K562 (cell line): Measurements from ENCODE around the gene ERMP1.

Experiments used
- ARID2 ChIP-seq: fragments of 450-650 bp; IDR thresholded peaks from 2 replicates; pipeline ENCODE4 v1.6.1; 2017; ENCODE audit warnings: antibody characterized with exemption, mild to moderate bottlenecking
- POLR2A ChIP-seq: fragments of 450-650 bp; conservative IDR thresholded peaks from 2 replicates; pipeline ENCODE4 v1.6.1; 2016
- RAD51 ChIP-seq: fragments of 450-650 bp; IDR thresholded peaks from 2 replicates; pipeline ENCODE4 v1.7.1; 2016; ENCODE audit warnings: low read depth, mild to moderate bottlenecking, borderline replicate concordance
- SMC3 ChIP-seq: conservative IDR thresholded peaks from 2 replicates; pipeline ENCODE4 v1.6.1; 2011; ENCODE audit warnings: low read depth, low read length, improper control_type of control experiment; ENCODE audit not compliant: insufficient read depth
- TF ChIP-seq, protein P1 (sequence below), 3 experiments: IDR thresholded peaks in 2 of 3; conservative IDR thresholded peaks in 1 of 3; 2 replicates each; pipeline ENCODE4 v1.5.1; 2011 to 2012; ENCODE audit warnings: low read length in 3 of 3, mild to moderate bottlenecking in 3 of 3, control low read depth in 2 of 3, improper control_type of control experiment in 1 of 3, inconsistent platforms in 1 of 3, low read depth in 1 of 3, mixed read lengths in 1 of 3, moderate library complexity in 1 of 3; ENCODE audit not compliant: insufficient read depth in 2 of 3
- TF ChIP-seq, protein P2 (sequence below): sonication (generic); formaldehyde crosslinking; IDR thresholded peaks from 2 replicates; pipeline ENCODE4 v1.8.1; 2023; ENCODE audit warnings: mild to moderate bottlenecking, missing genetic modification reagents
- TF ChIP-seq, protein P3 (sequence below): fragments of 450-650 bp; IDR thresholded peaks from 2 replicates; pipeline ENCODE4 v1.6.1; 2018; ENCODE audit not compliant: partially characterized antibody

DNA sequence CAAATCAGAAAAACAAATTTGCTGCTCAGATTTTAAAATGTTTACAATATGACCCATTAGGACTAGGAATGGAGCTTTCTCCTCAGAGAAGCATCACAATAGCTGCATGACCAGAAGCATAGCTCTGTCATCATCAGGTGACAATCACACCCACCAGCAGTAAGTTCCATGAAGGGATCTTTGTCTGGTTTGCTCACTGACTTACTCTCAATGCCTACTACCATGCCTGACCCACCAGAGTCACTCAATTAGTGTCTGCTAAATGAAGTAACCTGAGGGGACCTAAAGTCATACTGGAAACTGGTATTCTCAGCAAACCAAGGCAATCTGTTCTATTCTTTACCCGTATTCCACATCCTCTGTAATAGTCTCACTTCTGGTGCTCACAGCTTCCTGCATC lies 7.7 kb downstream of the ERMP1 start:
- TF ChIP-seq SMC3 (no peak), POLR2A (no peak), RAD51 (no peak), ARID2 (no peak)
- TF ChIP-seq, protein P1, sequence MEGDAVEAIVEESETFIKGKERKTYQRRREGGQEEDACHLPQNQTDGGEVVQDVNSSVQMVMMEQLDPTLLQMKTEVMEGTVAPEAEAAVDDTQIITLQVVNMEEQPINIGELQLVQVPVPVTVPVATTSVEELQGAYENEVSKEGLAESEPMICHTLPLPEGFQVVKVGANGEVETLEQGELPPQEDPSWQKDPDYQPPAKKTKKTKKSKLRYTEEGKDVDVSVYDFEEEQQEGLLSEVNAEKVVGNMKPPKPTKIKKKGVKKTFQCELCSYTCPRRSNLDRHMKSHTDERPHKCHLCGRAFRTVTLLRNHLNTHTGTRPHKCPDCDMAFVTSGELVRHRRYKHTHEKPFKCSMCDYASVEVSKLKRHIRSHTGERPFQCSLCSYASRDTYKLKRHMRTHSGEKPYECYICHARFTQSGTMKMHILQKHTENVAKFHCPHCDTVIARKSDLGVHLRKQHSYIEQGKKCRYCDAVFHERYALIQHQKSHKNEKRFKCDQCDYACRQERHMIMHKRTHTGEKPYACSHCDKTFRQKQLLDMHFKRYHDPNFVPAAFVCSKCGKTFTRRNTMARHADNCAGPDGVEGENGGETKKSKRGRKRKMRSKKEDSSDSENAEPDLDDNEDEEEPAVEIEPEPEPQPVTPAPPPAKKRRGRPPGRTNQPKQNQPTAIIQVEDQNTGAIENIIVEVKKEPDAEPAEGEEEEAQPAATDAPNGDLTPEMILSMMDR (IDR thresholded peaks at IDR 0.05 in 2 of 3, conservative IDR thresholded peaks at IDR 0.05 in 1 of 3; ENCODE audit: insufficient read depth in 2 of 3, low read depth in 1 of 3, low read length in 3 of 3) = no peak
- TF ChIP-seq, protein P2, sequence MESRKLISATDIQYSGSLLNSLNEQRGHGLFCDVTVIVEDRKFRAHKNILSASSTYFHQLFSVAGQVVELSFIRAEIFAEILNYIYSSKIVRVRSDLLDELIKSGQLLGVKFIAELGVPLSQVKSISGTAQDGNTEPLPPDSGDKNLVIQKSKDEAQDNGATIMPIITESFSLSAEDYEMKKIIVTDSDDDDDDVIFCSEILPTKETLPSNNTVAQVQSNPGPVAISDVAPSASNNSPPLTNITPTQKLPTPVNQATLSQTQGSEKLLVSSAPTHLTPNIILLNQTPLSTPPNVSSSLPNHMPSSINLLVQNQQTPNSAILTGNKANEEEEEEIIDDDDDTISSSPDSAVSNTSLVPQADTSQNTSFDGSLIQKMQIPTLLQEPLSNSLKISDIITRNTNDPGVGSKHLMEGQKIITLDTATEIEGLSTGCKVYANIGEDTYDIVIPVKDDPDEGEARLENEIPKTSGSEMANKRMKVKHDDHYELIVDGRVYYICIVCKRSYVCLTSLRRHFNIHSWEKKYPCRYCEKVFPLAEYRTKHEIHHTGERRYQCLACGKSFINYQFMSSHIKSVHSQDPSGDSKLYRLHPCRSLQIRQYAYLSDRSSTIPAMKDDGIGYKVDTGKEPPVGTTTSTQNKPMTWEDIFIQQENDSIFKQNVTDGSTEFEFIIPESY (CRISPR knock-in tag) = no peak
- TF ChIP-seq, protein P3, sequence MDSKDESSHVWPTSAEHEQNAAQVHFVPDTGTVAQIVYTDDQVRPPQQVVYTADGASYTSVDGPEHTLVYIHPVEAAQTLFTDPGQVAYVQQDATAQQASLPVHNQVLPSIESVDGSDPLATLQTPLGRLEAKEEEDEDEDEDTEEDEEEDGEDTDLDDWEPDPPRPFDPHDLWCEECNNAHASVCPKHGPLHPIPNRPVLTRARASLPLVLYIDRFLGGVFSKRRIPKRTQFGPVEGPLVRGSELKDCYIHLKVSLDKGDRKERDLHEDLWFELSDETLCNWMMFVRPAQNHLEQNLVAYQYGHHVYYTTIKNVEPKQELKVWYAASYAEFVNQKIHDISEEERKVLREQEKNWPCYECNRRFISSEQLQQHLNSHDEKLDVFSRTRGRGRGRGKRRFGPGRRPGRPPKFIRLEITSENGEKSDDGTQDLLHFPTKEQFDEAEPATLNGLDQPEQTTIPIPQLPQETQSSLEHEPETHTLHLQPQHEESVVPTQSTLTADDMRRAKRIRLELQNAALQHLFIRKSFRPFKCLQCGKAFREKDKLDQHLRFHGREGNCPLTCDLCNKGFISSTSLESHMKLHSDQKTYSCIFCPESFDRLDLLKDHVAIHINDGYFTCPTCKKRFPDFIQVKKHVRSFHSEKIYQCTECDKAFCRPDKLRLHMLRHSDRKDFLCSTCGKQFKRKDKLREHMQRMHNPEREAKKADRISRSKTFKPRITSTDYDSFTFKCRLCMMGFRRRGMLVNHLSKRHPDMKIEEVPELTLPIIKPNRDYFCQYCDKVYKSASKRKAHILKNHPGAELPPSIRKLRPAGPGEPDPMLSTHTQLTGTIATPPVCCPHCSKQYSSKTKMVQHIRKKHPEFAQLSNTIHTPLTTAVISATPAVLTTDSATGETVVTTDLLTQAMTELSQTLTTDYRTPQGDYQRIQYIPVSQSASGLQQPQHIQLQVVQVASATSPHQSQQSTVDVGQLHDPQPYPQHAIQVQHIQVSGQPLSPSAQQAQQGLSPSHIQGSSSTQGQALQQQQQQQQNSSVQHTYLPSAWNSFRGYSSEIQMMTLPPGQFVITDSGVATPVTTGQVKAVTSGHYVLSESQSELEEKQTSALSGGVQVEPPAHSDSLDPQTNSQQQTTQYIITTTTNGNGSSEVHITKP = no peak
